Measurements from ENCODE around the gene GNA15.
"Not testable (repeated sequence)": the region's sequence is repeated elsewhere in the genome, so short reads cannot be mapped to it uniquely, and the experiment has no call there.

Gene GNA15

DNA sequence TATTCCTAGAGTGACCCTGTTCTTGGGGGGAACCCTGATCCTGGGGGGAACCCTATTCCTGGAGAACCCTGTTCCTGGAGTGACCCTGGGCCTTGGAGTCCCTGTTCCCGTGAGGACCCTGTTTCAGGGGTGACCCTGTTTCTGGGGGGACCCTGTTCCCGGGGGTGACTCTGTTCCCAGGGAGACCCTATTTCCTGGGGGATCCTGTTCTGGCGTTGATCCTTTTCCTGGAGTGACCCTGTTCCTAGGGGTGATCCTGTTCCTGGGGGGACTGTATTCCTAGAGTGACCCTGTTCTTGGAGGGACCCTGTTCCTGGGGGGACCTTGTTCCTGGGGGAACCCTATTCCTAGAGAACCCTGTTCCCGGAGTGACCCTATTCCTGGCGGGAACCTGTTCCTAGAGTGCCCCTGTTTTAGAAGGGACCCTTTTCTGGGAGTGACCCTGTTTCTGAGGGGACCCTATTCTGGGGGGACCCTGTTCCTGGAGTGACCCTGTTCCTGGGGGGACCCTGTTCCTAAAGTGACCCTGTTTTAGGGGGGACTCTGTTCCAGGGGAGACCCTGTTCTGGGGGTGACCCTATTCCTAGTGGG, 15.0 kb downstream of the GNA15 start:
- DNase-seq: no peak

DNA sequence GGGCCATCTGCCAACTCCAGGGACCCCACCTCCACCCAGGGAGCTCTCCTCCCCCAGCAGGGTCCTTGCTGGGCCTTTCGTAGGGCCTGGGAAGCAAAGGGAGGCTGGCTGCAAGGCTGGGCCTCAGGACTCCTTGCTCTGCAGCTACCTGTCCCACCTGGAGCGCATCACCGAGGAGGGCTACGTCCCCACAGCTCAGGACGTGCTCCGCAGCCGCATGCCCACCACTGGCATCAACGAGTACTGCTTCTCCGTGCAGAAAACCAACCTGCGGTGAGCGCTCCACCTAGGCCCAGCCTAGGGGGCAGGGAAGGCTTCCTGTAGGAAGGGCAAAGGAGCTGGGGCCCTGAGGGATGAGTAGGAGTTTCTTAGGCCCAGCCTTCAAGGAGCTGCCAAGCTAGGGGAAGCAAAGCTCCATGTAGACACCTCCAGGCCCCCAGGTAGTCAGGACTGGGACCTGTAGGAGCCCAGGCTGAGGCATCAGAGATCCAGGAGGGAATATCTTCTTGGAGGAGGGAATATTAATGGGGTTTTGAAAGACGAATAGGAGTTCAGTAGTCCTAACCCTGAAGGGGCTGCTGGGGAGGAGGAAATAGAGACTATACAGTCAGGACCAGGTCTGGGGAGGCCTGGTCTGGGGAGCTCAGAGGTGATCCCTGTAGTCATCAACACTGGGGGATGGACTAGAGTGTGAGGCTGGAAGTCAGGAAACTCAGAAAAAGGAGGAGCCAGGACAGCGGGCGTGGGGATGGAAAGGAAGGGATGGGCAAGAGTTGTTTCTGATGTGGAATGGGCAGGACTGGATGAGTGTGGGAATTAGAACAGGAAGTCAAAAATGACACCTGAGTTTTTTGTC, 16.0 kb downstream of the GNA15 start:
- no peak for DNase-seq

DNA sequence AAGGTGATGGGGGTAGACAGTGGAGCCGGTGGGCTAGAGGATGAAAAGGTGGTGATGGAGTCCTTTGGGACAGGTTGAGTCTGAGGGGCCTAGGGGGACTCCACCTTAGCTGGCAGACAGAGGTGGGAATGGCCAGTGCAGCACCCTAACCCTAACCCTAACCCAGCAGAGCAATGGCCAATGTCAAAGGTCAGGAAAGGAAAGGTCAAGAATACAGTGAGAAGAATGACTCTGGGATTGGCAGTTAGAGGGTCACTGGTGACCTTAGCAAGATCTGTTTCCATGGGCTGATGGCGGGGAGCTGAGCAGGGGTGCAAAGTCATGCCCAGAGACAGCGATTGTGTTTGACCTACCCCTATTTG, 16.6 kb downstream of the GNA15 start:
- DNase-seq: no peak

DNA sequence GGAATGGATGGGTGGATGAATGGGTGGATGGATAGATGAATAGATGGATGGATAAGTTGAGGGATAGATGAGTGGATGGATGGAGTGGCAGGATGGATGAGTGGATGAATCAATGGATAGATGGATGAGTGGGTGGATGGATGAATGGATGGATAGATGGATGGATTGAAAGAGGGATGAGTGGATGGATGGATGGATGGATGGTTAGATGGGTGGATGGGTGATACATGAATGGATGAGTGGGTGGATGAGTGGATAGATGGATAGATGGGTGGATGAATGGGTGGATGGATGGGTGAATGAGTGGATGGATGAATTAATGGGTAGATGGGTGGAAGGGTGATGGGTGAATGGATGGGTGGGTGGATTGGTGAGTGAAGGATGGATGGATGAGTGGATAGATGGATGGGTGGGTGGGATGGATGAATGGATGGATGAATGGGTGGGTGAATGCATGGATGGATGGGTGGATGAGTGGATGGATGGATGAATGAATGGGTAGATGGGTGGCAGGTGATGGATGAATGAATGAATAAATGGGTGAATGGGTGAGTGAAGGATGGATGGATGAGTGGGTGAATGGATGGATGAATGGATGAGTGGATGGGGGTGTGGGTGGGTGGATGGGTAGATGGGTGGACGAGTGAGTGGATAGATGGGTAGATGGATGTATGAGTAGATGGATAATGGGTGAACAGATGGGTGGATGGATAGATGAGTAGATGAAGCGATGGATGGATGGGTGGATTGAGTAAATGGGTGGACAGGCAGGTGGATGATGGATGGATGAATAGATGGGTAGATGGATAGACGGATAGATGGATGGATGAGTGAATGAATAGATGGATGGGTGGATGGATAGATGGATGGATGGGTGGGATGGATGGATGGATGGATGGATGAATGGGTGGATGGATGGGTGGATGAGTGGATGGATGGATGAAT, 17.7 kb downstream of the GNA15 start:
- DNase-seq: no peak

DNA sequence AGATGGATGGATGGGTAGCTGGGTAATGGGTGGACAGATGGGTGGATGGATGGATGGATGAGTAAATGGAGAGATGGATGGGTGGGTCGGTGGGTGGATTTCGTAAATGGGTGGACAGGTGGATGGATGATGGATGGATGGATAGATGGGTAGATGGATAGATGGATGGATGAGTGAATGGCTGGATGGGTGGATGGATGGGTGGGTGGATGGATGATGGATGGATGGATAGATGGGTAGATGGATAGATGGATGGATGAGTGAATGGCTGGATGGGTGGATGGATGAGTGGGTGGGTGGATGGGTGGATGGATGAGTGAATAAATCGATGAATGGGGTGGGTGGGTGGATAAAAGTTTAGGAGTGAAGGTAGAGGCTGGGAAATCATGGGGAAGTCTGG, 18.6 kb downstream of the GNA15 start:
- DNase-seq: not testable (repeated sequence)

DNA sequence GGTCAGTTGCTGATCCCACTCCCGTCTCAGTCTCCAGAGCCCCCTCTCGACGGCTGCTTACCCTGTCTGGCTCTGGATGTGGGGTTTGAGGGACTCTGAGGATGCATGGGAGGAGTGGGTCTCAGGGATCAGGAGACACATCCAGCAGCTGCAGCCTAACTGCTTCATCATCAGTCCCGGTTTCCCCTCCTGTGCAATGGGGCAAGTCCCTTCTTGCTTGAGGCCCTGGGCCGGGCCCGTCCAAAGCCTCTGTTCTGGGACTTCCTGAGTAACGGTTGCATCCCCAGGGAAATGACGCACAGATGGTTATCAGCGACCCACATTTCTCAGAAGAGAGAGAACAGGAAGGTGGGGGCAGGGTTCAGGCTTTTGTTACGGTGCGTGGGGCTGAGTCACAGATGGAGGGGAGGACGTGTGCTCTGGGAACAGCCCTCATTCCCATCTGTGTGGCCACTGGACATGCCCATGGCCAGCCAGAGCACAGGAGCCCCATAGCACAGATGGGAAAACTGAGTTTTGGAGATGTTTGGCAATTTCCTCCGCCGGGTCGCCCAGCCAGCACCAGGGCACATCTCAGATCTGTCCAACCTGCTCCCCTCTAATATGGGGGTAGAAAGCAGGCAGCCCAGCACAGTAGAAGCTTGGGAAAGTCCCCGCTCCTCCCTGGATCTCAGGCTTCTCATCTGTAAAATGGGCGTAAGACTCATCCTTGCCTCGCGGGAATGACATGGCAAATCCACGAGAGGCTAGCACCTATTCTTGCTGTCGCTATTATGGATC, 19.3 kb downstream of the GNA15 start:
- DNase-seq: peak; percentile 97

DNA sequence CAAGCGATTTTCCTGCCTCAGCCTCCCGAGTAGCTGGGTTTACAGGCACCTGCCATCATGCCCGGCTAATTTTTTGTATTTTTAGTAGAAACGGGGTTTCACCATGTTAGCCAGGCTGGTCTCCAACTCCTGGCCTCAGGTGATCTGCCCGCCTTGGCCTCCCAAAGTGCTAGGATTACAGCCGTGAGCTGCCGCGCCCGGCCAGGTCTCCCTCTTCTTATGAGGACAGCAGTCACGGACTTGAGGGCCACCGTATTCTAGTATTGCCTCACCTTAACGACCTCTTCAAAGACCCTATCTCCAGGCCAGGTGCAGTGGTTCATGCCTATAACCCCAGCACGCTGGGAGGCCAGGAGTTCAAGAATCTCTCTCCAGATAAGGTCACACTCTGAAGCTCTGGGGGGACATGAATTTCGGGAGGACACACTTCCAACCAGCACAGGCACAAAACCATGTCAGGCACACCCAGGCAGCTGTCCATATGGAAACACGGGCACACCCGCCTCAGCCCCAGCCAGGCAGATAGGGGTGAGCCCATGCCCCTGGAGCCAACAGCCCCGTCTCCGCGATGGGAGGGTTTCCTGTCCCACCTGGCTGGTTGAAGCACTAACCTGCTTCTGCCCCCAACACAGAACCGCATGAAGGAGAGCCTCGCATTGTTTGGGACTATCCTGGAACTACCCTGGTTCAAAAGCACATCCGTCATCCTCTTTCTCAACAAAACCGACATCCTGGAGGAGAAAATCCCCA, 21.4 kb downstream of the GNA15 start:
- DNase-seq: no peak

DNA sequence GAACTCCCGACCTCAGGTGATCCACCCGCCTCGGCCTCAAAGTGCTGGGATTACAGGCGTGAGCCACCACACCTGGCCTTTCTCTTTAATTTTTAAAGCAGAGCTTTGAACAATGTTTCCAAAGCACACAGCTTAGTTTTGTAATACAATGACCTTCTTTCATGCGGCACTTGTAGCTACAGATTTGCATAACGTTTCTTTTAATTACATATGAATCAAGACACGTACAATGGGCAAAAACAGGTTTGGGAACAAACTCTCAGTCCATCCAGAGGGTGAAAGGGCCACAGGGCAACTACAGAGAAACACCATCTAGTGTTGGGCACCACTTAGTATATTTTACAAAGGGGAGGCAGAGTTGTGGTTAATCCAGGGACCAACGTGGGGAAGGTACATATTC, 23.7 kb downstream of the GNA15 start:
- DNase-seq: no peak

DNA sequence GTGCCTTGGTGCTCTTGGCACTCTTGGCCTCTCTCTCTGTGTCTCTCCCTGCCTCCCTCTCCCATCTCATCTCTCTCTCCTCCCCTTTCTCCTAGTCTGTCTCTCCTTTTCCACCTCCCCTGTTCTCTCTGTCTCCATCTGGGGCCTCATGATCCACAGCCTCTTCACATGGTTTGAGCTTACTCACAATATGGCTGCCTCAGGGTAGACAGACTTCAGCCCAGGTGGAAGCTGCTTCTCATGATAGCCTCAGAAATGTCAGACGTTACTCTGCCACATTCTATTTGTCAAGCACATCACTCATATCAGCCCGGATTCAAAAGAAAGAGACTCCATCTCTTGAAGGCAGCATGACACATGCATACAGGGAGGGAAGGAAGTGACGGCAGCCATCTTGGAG, 24.4 kb downstream of the GNA15 start:
- DNase-seq: no peak

DNA sequence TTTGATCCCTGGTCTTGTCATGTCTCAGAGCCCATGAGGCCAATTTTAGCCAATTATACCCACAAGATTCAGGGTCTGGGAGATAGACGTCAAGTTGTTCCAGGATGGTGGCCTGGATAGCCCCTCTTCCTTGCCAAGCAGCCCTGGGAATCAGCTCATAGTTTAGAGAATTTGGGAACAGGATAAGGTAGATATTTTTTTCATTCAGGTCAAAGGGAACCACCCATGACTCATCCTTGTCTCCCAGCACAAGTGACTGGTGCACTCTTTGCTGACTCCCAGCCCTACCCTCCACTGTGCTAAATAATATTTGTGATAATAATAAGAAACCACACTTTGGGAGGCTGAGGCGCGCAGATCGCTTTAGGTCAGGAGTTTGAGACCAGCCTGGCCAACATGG, 25.6 kb downstream of the GNA15 start:
- DNase-seq: no peak

DNA sequence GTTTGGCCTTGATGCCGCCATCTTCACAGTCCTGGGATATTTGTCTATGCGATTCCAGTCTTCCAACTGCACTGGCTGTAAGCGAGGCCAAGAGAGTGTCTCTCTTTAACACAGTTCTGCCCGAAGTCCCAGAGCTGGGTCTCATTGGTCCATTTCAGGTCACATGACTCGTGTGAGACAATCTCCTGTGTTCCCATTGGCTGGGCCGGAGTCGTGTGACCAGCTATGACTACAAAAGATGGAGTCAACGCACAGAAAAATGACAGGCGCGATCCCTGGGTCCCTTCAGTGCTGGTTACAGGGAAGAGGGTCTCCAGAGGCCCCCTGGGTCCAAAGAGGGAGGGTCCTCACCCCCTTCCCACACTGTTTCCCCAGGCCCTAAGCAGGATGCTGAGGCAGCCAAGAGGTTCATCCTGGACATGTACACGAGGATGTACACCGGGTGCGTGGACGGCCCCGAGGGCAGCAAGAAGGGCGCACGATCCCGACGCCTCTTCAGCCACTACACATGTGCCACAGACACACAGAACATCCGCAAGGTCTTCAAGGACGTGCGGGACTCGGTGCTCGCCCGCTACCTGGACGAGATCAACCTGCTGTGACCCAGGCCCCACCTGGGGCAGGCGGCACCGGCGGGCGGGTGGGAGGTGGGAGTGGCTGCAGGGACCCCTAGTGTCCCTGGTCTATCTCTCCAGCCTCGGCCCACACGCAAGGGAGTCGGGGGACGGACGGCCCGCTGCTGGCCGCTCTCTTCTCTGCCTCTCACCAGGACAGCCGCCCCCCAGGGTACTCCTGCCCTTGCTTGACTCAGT, 26.8 kb downstream of the GNA15 start:
- no peak for DNase-seq

DNA sequence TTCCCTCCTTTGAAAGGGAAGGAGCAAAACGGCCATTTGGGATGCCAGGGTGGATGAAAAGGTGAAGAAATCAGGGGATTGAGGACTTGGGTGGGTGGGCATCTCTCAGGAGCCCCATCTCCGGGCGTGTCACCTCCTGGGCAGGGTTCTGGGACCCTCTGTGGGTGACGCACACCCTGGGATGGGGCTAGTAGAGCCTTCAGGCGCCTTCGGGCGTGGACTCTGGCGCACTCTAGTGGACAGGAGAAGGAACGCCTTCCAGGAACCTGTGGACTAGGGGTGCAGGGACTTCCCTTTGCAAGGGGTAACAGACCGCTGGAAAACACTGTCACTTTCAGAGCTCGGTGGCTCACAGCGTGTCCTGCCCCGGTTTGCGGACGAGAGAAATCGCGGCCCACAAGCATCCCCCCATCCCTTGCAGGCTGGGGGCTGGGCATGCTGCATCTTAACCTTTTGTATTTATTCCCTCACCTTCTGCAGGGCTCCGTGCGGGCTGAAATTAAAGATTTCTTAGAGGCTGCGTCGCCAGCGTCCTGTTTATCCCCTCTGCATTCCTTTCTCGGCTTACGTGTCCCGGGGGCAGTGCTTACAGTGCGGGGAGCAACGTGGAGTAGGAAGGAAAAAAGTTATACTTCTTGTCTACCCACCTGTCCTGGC, 27.5 kb downstream of the GNA15 start:
- DNase-seq: peak; percentile 49

DNA sequence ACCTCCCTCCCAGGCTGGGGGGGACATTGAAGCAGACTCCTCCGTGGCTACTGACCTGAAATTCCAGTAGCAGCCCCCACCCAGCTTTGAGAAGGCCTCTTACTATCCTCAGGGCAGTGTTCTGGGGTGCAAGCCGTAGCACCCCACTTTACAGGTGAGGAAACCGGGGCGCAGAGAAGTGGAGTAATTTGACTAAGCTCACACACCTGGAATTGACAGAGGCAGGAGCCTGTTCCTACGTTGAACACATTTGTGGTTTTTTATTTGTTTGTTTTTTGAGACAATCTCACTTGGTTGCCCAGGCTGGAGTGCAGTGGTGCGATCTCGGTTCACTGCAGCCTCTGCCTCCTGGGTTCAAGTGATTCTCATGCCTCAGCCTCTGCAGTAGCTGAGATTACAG, 28.1 kb downstream of the GNA15 start:
- no peak for DNase-seq

DNA sequence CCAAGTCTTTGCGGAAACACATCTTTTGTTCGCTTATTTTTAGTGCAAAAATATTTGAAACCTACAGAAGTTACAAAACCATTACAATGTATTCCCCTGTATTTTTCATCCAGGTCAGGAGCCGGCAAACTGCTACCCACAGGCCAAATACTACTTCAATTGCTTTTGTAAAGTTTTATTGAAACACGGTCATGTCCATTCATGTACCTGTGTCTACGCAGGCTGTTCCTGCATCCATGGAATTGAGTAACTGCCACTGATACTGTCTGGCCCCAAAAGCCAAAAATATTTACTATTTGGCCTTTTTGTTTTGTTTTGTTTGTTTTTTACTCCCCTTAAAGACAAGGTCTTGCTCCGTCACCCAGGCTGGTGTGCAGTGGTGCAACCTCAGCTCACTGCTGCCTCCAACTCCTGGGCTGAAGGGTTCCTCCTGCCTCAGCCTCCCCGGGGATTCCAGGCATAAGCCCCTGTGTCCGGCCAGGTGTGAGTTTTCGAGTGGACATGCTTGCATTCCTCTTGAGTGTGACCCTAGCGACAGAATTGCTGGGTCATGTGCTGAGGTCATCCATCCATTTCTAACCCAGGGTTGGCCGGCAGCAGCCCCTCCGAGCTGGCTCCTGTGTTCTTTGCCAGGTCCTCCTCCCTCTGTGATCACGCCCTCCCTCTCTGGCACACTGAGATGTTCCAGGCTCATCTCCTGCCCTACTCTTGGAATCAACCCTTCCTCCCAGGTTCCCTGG, 31.9 kb downstream of the GNA15 start:
- no peak for DNase-seq

DNA sequence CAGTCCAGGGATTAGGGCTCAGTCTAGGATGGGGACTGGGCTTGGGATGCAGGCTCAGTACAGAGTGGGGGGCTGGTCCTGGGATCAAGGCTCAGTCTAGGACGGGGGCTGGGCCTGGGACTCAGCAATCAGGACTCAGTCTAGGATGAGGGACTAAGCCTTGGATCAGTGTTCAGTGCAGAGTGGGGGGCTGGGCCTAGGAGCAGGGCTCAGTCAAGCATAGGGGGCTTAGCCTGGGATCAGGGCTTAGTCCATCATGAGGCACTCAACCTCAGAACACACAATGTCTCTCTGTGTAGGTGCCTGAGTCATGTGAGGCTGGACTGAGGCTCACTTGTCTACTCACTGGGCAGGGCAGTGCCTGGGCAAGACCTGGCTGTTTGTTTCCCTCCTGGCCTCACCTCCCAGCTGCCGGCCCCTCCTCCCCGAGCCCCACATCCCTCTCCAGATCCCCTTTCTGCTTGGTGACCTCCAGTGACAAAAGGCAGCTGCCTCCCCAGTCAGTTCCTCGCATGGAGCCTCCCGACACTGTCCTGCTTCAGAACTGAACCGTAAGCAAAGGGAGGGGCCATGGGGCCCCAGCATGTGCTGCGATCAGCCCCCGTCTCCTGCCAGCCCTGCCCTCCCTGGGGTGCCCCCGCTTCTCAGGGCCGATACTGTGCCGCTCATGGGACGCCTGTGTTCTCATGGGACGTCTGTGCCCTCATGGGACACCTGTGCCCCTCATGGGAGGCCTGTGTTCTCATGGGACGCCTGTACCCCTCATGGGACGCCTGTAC, 36.2 kb downstream of the GNA15 start:
- DNase-seq: no peak

DNA sequence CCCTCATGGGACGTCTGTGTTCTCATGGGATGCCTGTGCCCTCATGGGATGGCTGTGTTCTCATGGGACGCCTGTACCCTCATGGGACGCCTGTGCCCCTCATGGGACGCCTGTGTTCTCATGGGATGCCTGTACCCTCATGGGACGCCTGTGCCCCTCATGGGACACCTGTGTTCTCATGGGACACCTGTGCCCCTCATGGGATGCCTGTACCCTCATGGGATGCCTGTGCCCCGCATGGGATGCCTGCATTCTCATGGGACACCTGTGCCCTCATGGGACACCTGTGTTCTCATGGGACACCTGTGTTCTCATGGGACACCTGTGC, 36.8 kb downstream of the GNA15 start:
- DNase-seq: not testable (repeated sequence)

DNA sequence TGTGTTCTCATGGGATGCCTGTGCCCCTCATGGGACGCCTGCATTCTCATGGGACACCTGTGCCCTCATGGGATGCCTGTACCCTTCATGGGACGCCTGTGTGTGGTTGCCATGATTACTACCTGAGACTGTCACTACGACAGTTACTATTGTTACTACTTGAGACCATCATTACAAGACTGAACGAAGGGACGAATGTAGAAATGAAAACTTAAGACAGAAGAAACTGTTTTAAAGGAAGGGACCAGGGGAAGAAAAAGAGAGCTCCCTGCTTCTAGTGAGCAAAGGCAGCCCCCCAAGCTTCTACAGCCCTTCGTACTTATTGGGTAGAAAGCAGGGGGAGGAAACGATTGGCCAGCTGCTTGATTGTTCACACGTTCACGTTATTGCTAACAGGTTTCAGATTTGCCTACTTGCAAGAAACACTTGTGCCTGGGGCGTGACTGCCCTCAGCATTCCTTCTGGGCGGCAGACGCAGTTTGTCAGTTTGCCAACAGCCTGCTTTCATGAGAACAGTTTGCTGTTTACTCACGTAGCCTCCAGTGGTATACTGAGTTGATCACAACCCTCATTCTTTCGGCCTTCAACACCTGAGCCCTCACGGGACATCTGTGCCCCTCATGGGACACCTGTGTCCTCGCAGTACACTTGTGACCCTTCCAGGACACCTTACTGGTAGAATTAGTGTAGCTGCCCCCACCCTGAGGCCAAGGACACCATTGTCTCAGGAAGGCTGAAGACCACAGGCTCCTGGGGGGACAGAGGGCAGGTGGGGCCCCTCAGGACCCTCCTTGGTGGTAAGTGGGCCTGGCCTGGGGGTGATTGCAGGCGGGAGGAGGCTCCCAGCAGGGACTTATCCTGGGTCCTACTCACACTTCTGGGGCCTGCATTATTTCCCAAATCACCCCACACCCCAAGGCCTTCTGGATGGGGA, 40.2 kb downstream of the GNA15 start:
- DNase-seq: peak; percentile 61
